Naive B cell (primary cell): ENCODE results near the gene LKAAEAR1. TPM values are rescaled to one million over a fixed set of nuclear protein-coding genes. Genes with fewer than 3 reads are reported as not detected.
A peak's percentile ranks its signal among the peaks of the same experiment; 100 is the strongest.

ENCODE experiments used
- ATAC-seq, 2 donors: fragments of 150-1000 bp; cut with Tn5 transposase; 2 replicates each; pipeline ENCODE4 v1.10.0; 2021; ENCODE audit warnings: low read depth in 2 of 2, mild to moderate bottlenecking in 2 of 2, moderate library complexity in 2 of 2
- DNase-seq: peaks from one replicate; pipeline ENCODE4 v3.0.0; 2022
- H3K27ac Mint-ChIP-seq, 6 donors: one replicate each; pipeline ENCODE4 v1.8.0; 2020 to 2022; ENCODE audit warnings: mild to moderate bottlenecking in 6 of 6, mixed read lengths in 6 of 6, moderate library complexity in 5 of 6, inconsistent platforms in 2 of 6
- H3K27me3 Mint-ChIP-seq, 3 donors: one replicate each; pipeline ENCODE4 v1.8.0; 2021 to 2022; ENCODE audit warnings: mixed read lengths in 3 of 3, mild to moderate bottlenecking in 1 of 3
- H3K36me3 Mint-ChIP-seq, 2 donors: one replicate each; pipeline ENCODE4 v1.8.0; 2020 to 2022; ENCODE audit warnings: mixed read lengths in 2 of 2, inconsistent platforms in 1 of 2, mild to moderate bottlenecking in 1 of 2
- H3K4me1 Mint-ChIP-seq, 3 donors: one replicate each; pipeline ENCODE4 v1.8.0; 2020 to 2022; ENCODE audit warnings: mixed read lengths in 3 of 3, inconsistent platforms in 1 of 3, mild to moderate bottlenecking in 1 of 3, moderate library complexity in 1 of 3
- H3K4me3 Mint-ChIP-seq, 8 donors: one replicate each; pipeline ENCODE4 v1.8.0; 2020 to 2022; ENCODE audit warnings: mild to moderate bottlenecking in 8 of 8, mixed read lengths in 8 of 8, moderate library complexity in 8 of 8, inconsistent platforms in 2 of 8
- H3K9me3 Mint-ChIP-seq, 7 donors: one replicate each; pipeline ENCODE4 v1.8.0; 2020 to 2022; ENCODE audit warnings: mixed read lengths in 7 of 7, mild to moderate bottlenecking in 5 of 7, inconsistent platforms in 2 of 7, moderate library complexity in 1 of 7
- polyA plus RNA-seq, 6 donors: library from polyadenylated mRNA; unstranded; fragments of 300-500 nt; fragmentation: Illumina TruSeq; gene quantifications; one replicate each; pipeline ENCODE4 v1.2.3, GENCODE V29; 2021; ENCODE audit warnings: low read depth in 6 of 6

LKAAEAR1 gene
- polyA plus RNA-seq, 6 donors from 2014 or later = 0.47 TPM; not detected in 5

DNA sequence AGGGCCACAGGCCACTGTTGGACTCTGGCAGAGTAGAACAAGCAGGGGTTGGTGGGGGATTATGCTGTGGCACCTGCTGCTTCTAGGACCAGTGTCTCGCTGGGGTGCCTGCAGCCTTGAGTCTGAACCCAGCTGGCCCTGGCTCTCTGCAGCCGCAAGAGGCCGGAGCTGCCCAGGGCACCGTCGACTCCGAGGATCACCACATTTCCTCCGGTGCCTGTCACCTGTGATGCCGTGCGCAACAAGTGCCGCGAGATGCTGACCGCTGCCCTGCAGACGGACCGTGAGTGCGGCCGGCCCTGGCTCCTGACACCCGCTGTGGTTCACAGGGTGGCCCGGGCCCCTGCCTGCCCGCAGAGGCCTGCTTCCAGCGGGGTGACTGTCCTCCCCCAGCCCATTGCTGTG, 15.0 kb downstream of the LKAAEAR1 start:
- ATAC-seq (no peak), DNase-seq (no peak)
- Mint-ChIP-seq H3K27me3 (no peaks in the 10 kb centered on the region), H3K27ac (peak overlapping the region in 2 of 6 donors; percentile 44 to 66), H3K4me3 (no peak overlapping the region), H3K9me3 (no peaks in the 10 kb centered on the region), H3K4me1 (peaks cover 38 to 61% (median 54%) of the 10 kb centered on the region in 3 donors), H3K36me3 (no peaks in the 10 kb centered on the region)

GRCh38 chr20:64068386-64069208, 15.6 kb downstream of the LKAAEAR1 start:
- Mint-ChIP-seq H3K9me3 (no peaks in the 10 kb centered on the region), H3K27me3 (no peaks in the 10 kb centered on the region), H3K4me3 (no peak overlapping the region), H3K4me1 (peaks cover 43 to 62% (median 61%) of the 10 kb centered on the region in 3 donors), H3K27ac (peak overlapping the region in 3 of 6 donors; percentile 44 to 80 (median 66)), H3K36me3 (no peaks in the 10 kb centered on the region)
- DNase-seq (no peak), ATAC-seq (no peak)

DNA sequence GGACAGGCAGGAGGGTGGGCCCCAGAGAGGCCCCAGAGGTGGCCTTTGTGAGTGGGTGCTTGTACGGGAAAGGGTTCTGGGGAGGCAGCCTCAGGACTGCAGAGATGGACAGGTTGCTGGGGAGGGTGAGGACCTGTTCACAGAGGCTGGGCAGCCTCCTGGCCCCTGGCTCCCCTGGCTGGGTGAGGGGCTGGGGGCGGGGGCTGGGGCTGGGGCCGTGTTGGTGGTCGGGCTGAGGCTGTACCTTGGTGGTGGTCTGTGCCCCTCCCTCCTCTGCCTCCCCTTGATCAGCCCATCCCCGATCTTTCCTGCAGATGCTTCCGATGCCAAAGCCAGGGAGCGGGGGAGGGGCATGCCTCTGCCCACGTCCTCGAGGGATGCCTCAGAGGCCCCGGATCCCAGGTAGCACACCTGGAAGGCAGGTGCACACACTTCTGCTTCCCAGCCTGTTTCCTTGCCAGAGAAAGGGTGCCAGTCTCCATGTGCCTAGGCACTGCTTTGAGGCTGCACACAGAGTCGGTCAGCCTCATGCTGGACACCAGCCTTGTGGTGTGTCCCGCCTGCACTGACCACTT, 16.4 kb downstream of the LKAAEAR1 start:
- Mint-ChIP-seq H3K4me3 (peak overlapping the region in 1 of 8 donors; percentile 13), H3K4me1 (peaks cover 44 to 64% (median 61%) of the 10 kb centered on the region in 3 donors)

DNA sequence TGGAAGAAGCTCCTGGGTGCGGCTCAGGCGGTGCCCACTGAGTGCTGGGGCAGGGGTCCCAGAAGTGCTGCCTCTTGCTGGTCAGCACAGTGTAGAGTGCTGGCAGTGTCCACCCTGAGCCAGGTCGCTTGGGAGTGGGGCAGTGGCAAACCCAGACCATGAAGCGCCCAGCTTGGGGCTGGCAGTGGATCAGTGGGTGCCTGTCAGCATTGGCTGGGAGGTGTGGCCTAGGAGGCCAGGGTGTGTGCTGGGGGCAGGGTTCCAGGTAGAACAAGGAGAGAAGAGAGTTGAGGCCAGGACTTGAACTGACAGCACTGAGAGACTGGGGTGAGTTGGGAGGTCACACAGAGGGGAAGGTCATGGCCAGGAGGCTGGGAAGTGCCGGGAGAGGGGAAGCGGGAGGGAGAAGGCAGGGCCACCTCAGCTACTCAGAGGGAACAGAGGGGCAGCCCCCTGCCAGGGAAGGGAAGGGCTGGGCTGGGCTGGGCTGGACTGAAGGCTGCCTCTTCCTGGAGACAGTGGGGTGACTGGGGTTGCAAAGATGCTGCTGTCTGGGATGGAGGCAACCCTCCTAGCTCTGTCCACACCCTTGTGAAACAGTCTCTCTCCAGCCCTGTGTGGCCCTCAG, 17.1 kb downstream of the LKAAEAR1 start:
- no peaks in the 10 kb centered on the region for H3K27me3 Mint-ChIP-seq
- no peak for ATAC-seq
- H3K4me1 Mint-ChIP-seq = peaks cover 44 to 60% (median 56%) of the 10 kb centered on the region in 3 donors
- no peaks in the 10 kb centered on the region for H3K36me3 Mint-ChIP-seq
- no peak for DNase-seq
- no peaks in the 10 kb centered on the region for H3K9me3 Mint-ChIP-seq
- peak overlapping the region in 4 of 6 donors; percentile 29 to 80 (median 65) for H3K27ac Mint-ChIP-seq
- H3K4me3 Mint-ChIP-seq = peak overlapping the region in 2 of 8 donors; percentile 13 to 57

More for the DNA sequence above, 16.4 kb downstream of the LKAAEAR1 start:
- H3K27me3 Mint-ChIP-seq = no peaks in the 10 kb centered on the region
- no peaks in the 10 kb centered on the region for H3K36me3 Mint-ChIP-seq
- H3K9me3 Mint-ChIP-seq = no peaks in the 10 kb centered on the region
- no peak for ATAC-seq
- H3K27ac Mint-ChIP-seq = peak overlapping the region in 1 of 6 donors; percentile 80
- no peak for DNase-seq

DNA sequence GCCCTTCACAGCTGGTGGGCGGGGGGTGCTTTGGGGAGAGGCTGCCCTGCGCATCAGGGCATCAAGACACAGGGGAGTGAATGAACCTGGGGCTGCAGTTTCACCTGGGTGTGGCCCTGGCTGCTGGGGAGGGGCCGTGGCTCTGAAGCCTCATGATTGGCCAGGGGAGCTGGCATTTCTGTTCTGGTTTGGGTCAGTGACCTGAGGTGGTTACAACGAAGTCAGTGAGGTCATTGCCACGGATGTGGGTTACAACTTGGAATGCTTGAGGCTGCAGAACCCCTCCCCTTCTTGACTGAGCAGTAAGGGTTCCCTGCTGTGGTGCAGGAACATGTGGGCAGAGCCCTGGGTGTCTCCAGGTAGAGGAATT, 18.2 kb downstream of the LKAAEAR1 start:
- DNase-seq (peak; percentile 72), ATAC-seq (peak; percentile 60 to 67)
- Mint-ChIP-seq H3K9me3 (no peaks in the 10 kb centered on the region), H3K27me3 (no peaks in the 10 kb centered on the region), H3K4me1 (peaks cover 40 to 51% (median 46%) of the 10 kb centered on the region in 3 donors), H3K36me3 (no peaks in the 10 kb centered on the region), H3K4me3 (peak overlapping the region; percentile 45 to 93 (median 84)), H3K27ac (peak overlapping the region; percentile 42 to 94 (median 90))

DNA sequence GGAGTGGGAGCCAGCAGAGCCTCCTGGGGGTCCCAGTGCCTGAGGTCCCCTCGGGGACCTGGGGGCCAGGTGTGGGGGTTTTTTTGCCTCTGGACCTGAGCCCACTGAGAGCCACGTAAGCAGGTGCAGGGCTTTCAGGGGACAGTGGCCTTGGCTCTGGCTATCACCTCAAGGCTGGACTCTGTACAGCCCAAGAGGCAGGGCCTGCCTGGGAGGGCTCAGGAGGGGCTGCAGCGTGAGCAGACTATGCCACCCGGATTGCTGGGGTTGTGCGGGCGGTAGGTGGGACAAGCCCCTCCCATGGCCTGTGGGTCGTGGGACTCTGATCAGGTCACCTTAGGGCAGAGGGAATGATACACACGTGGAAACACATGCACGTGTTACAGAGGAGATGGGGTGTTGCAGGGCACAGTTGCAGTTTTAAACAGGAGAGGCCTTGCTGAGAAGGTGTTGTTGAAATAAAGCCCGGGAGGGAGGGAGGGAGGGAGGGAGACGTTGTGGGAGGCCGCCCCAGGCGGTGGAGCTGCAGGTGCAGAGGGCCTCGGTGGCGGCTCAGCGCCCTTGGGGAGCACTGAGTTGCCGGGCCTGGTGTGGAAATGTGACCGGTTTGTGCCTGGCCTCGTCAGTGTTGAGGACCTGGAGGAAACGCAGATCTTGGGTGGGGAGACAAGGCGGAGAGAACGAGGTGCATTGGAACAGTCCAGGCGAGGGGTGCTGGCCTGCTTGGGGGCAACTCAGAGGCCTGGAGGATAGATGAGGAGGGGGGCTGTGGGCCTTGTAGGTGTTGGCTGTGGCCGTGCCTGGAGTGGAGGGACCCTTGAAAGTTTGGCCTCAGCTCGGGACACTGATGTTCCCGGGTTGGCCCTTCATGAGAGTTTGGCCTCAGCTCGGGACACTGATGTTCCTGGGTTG, 18.9 kb downstream of the LKAAEAR1 start:
- H3K4me1 Mint-ChIP-seq = peaks cover 40 to 51% (median 41%) of the 10 kb centered on the region in 3 donors
- DNase-seq (no peak), ATAC-seq (peak; percentile 13 to 24)
- H3K4me3 Mint-ChIP-seq = peak overlapping the region; percentile 45 to 93 (median 88)
- H3K27me3 Mint-ChIP-seq = no peaks in the 10 kb centered on the region
- no peaks in the 10 kb centered on the region for H3K36me3 Mint-ChIP-seq
- H3K27ac Mint-ChIP-seq = peak overlapping the region; percentile 89 to 97 (median 94)
- H3K9me3 Mint-ChIP-seq = no peaks in the 10 kb centered on the region

- Mint-ChIP-seq H3K27me3 (no peaks in the 10 kb centered on the region), H3K36me3 (no peaks in the 10 kb centered on the region), H3K4me3 (peak overlapping the region; percentile 79 to 94 (median 90)), H3K9me3 (no peaks in the 10 kb centered on the region), H3K4me1 (peaks cover 39 to 45% (median 40%) of the 10 kb centered on the region in 3 donors), H3K27ac (peak overlapping the region in 4 of 6 donors; percentile 51 to 89 (median 80))
- ATAC-seq (no peak), DNase-seq (no peak)
These were observed 20.0 kb downstream of the LKAAEAR1 start for GRCh38 chr20:64064145-64064698.

DNA sequence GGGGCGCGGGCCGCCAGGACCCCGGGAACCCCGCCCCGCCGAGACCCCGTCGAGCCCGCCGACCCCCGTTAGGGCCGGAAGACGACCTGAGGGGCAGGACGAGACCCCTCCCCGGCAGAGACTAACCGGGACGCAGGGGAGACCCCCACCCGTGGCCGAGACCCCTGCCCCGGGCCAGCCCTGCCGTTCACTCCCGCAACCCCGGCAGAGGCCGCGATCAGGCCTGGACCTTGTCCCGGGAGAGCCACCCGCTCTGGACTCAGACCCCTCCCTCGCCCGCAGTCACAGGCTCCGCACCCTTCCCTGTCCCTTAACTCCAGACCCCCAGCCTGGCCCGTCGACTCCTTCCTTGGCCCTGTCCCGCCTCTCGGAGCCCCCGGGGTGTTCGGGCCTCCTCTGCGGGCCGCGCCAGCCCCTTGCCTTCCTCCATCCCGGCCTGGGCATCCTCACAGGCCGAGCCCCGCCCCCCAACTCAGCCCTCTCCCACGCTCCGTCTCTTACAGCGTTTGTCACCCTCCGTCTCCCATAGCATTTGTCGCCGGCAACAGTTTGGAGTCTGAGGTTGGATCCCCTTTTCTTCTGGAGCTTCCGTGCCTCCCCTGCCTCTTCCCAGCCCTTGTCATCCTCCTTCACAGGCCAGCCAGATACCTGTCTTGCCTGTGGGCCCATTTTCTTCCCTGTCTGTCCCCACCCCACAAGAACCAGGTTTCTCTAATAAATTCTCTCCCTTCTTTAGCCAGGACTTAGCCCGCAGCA, 20.6 kb downstream of the LKAAEAR1 start:
- peak overlapping the region; percentile 79 to 94 (median 90) for H3K4me3 Mint-ChIP-seq
- H3K36me3 Mint-ChIP-seq = no peaks in the 10 kb centered on the region
- DNase-seq (no peak), ATAC-seq (no peak)
- peak overlapping the region in 5 of 6 donors; percentile 74 to 89 (median 81) for H3K27ac Mint-ChIP-seq
- H3K9me3 Mint-ChIP-seq = no peaks in the 10 kb centered on the region
- peaks cover 37 to 45% (median 41%) of the 10 kb centered on the region in 3 donors for H3K4me1 Mint-ChIP-seq
- no peaks in the 10 kb centered on the region for H3K27me3 Mint-ChIP-seq

DNA sequence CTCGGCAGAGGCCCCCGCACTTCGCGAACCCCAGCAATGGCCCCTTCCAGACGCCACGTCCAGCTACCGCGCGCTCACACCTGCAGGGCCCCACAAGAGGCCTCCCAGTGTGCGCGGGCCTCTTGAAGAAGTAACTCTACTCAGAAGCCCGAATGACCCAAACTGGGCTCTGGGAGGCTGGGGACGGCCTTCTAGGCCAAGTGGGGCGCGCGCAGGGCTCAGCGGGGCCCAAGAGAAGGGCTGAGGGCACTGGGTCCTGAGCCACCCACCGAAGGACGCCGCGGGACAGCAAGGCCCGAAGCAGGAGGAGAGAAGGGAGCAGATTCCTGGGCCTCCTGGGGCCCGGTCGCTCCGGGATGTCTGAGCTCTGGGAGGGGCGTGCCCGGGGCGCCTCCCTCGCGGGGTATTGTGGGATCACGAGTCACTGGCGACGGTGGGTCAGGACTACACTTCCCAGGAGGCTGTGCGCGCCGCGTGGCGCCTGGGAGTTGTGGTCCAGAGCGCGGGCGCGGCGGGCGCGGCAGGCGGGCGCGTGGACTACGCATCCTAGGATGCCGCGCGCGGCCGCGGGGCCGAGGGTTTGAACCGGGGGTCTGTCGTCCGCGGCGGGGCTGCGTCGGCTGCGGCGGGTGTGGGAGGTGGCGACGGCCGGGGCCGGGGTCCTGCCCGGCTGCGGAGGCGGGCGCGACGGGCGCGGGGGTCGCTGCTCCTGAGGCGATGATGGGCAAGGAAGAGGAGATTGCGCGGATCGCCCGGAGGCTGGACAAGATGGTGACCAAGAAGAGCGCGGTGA, 21.4 kb downstream of the LKAAEAR1 start, which contains the start of gene TCEA2:
TSS of gene TCEA2 (plus strand) at position 603 of the 793 bp plus-strand sequence. CDS start at position 718, 115 bp downstream.
- Mint-ChIP-seq H3K4me1 (peaks cover 42 to 49% (median 48%) of the 10 kb centered on the region in 3 donors), H3K36me3 (no peaks in the 10 kb centered on the region), H3K27ac (peak within 1 kb of the TSS in 5 of 6 donors; percentile 74 to 89 (median 81)), H3K4me3 (peak within 1 kb of the TSS; percentile 79 to 94 (median 90)), H3K9me3 (no peaks in the 10 kb centered on the region), H3K27me3 (peaks cover 0 to 6% (median 0%) of the 10 kb centered on the region in 3 donors)
- ATAC-seq = peak; percentile 85 to 89
- DNase-seq = peak; percentile 88

- no peak overlapping the region for H3K27ac Mint-ChIP-seq
- H3K27me3 Mint-ChIP-seq = peaks cover 0 to 6% (median 0%) of the 10 kb centered on the region in 3 donors
- H3K9me3 Mint-ChIP-seq = no peaks in the 10 kb centered on the region
- peaks cover 42 to 49% (median 46%) of the 10 kb centered on the region in 3 donors for H3K4me1 Mint-ChIP-seq
- ATAC-seq (no peak), DNase-seq (no peak)
- H3K36me3 Mint-ChIP-seq = no peaks in the 10 kb centered on the region
- H3K4me3 Mint-ChIP-seq = peak overlapping the region in 6 of 8 donors; percentile 41 to 92 (median 84)
These were observed 22.0 kb downstream of the LKAAEAR1 start for GRCh38 chr20:64062276-64062595.

DNA sequence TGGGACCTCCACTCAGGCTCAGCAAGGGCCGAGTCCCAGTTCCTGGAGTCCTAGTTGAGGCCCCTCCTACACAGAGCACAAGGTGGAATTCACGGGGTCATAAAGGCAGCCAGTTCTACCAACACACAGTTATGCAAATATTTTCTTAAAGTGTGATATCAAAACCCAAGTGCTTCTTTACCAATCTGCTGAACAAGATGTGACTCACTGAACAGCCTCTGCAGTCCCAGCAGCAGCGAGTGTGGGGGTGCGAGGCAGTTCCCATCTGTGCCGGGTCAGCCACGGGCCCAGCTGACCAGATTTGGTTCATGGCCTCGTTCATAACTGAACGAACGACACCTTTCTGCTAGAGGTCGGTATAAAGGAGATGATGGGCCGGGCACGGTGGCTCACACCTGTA, 25.7 kb downstream of the LKAAEAR1 start:
- peak overlapping the region in 5 of 8 donors; percentile 2 to 63 (median 12) for H3K4me3 Mint-ChIP-seq

More for the DNA sequence above, 25.7 kb downstream of the LKAAEAR1 start:
- peaks cover 14 to 26% (median 16%) of the 10 kb centered on the region in 3 donors for H3K4me1 Mint-ChIP-seq
- ATAC-seq = peak in 1 of 2 donors; percentile 10
- no peaks in the 10 kb centered on the region for H3K9me3 Mint-ChIP-seq
- H3K27me3 Mint-ChIP-seq = peaks cover 2 to 31% (median 15%) of the 10 kb centered on the region in 3 donors
- no peak for DNase-seq
- H3K27ac Mint-ChIP-seq = peak overlapping the region in 1 of 6 donors; percentile 6
- no peaks in the 10 kb centered on the region for H3K36me3 Mint-ChIP-seq
